ENCODE measurements around the gene PPFIA2. TPM values are rescaled to one million over a fixed set of nuclear protein-coding genes. Genes with fewer than 3 reads are reported as not detected.

Gene PPFIA2
- total and polyA plus RNA-seq, 7 experiments from 2014 or later, result not detected

DNA sequence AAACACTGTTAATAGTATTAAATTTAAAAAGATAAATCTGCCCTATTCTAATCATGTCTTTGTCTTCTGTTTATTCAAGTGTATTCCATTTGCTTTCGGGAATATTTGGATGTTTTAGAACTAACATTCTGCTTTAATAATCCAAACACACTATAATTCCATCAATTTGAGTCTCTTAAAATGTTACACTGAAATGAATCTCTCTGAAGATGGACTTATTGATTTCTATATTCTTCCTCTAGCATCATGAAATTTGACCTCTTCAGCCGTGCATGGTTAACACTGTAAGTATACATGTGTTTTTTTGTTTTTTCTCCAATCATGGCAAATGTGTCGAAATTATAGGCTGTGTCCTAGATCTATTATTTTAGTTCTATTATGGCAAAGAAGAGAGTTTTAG is 342.1 kb downstream of the PPFIA2 start:
- H3K27ac Mint-ChIP-seq, result no peak overlapping the region
- H3K4me1 Mint-ChIP-seq, result no peaks in the 10 kb centered on the region
- no peak for DNase-seq
- no peaks in the 10 kb centered on the region for H3K27me3 Mint-ChIP-seq
- POLR2A ChIA-PET, result no interaction called here
- Histone ChIP-seq H3K36me3 (ENCODE audit: control insufficient read depth in 2 of 3, insufficient read depth in 3 of 3, low read length in 3 of 3) (no peaks in the 10 kb centered on the region), H3K4me3 (ENCODE audit: low read length) (no peak overlapping the region), H3K27ac (ENCODE audit: low read depth, low read length) (no peak overlapping the region), H3K4me1 (ENCODE audit: control insufficient read depth in 2 of 2, insufficient read depth in 2 of 2, low read length in 2 of 2) (no peaks in the 10 kb centered on the region), H3K27me3 (ENCODE audit: control insufficient read depth in 2 of 2, insufficient read depth in 2 of 2, low read length in 2 of 2) (no peaks in the 10 kb centered on the region), H3K9me3 (ENCODE audit: control insufficient read depth in 2 of 3, low read length in 3 of 3) (peaks cover 0 to 10% (median 0%) of the 10 kb centered on the region in 3 experiments)
- H3K9me3 Mint-ChIP-seq, result peaks cover 0 to 21% (median 5%) of the 10 kb centered on the region in 11 donors
- ATAC-seq, result no peak
- no peak overlapping the region for H3K4me3 Mint-ChIP-seq
- intact Hi-C loops (cut with micrococcal nuclease), result no loop called here
- no peaks in the 10 kb centered on the region for H3K36me3 Mint-ChIP-seq
- CTCF ChIA-PET, result no interaction called here

DNA sequence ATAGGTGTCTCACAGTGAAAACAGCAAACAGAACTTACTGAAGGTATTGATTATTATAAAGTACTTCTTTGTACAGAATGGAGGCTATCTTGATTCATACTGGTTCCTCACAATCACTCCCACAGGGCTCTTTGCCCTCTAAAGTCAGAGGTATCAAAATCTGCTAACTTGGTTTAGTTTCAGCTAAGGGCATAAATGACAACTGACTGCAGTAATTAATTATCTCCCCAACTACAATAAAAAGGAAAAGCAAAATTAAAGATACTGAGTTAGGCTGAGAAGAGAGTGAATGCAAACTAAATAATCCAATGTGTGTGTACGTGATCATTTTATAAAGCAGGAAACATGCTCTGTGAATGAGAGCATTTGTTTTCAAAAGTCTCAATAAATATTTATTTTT is 342.6 kb downstream of the PPFIA2 start:
- POLR2A ChIA-PET, result no interaction called here
- intact Hi-C loops (cut with micrococcal nuclease), result no loop called here
- H3K9me3 ChIP-seq (ENCODE audit: control insufficient read depth in 2 of 3, low read length in 3 of 3), result peaks cover 0 to 10% (median 0%) of the 10 kb centered on the region in 3 experiments
- Mint-ChIP-seq H3K4me3 (no peak overlapping the region), H3K27me3 (no peaks in the 10 kb centered on the region), H3K9me3 (peaks cover 0 to 22% (median 5%) of the 10 kb centered on the region in 11 donors), H3K27ac (no peak overlapping the region), H3K4me1 (no peaks in the 10 kb centered on the region), H3K36me3 (no peaks in the 10 kb centered on the region)
- no peaks in the 10 kb centered on the region for H3K36me3 ChIP-seq (ENCODE audit: control insufficient read depth in 2 of 3, insufficient read depth in 3 of 3, low read length in 3 of 3)
- DNase-seq, result no peak
- no peak for ATAC-seq
- H3K4me1 ChIP-seq (ENCODE audit: control insufficient read depth in 2 of 2, insufficient read depth in 2 of 2, low read length in 2 of 2), result no peaks in the 10 kb centered on the region
- H3K4me3 ChIP-seq (ENCODE audit: low read length), result no peak overlapping the region
- CTCF ChIA-PET, result no interaction called here
- H3K27ac ChIP-seq (ENCODE audit: low read depth, low read length), result no peak overlapping the region
- H3K27me3 ChIP-seq (ENCODE audit: control insufficient read depth in 2 of 2, insufficient read depth in 2 of 2, low read length in 2 of 2), result no peaks in the 10 kb centered on the region

DNA sequence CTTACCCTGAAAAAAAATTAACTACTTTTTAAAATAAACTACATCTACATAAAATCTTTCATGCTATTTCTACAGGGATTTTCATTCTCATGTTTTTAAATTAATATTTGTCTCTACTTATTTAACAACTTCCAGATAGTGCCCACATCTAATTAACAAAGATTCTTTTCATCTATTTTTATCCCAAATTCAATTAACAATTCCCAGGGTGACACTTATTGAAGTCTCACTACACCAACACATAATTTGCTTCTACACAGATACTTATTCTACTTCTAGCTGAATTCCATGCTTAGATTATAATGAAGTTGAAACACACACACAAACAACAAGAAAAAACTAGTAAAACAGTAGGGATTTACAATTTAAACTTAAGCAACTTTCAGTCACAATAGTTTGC is 344.7 kb downstream of the PPFIA2 start:
- no peaks in the 10 kb centered on the region for H3K36me3 Mint-ChIP-seq
- POLR2A ChIA-PET, result no interaction called here
- H3K27ac Mint-ChIP-seq, result no peak overlapping the region

DNA sequence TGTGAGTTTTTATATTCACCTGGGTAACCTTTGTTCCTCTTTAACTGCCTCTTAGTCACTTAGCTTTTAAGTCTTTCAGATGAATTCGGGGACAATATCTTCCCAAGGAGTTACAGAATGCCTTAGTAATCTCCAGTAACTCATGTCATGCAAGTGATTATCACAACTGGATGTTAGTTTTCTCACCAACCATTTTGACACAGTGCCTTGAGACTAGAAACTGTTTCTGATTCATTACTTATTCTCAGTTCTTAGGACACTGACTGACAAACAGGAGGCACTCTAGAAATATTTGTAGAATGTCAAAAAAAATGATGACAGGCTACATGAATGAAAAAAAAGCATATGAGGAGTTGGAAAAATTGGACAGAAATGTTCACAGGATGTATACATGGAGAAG is 346.2 kb downstream of the PPFIA2 start:
- no peaks in the 10 kb centered on the region for H3K27me3 ChIP-seq (ENCODE audit: control insufficient read depth in 2 of 2, insufficient read depth in 2 of 2, low read length in 2 of 2)
- DNase-seq (no peak), ATAC-seq (no peak)
- H3K9me3 ChIP-seq (ENCODE audit: control insufficient read depth in 2 of 3, low read length in 3 of 3), result no peaks in the 10 kb centered on the region
- CTCF ChIA-PET, result no interaction called here
- no peak overlapping the region for H3K4me3 ChIP-seq (ENCODE audit: low read length)
- H3K27ac Mint-ChIP-seq, result no peak overlapping the region
- POLR2A ChIA-PET, result no interaction called here
- H3K4me1 Mint-ChIP-seq, result no peaks in the 10 kb centered on the region
- H3K36me3 Mint-ChIP-seq, result no peaks in the 10 kb centered on the region
- no peaks in the 10 kb centered on the region for H3K4me1 ChIP-seq (ENCODE audit: control insufficient read depth in 2 of 2, insufficient read depth in 2 of 2, low read length in 2 of 2)
- H3K4me3 Mint-ChIP-seq, result no peak overlapping the region
- H3K27me3 Mint-ChIP-seq, result no peaks in the 10 kb centered on the region
- peaks cover 0 to 13% (median 0%) of the 10 kb centered on the region in 11 donors for H3K9me3 Mint-ChIP-seq
- intact Hi-C loops (cut with micrococcal nuclease), result no loop called here
- H3K27ac ChIP-seq (ENCODE audit: low read depth, low read length), result no peak overlapping the region
- H3K36me3 ChIP-seq (ENCODE audit: control insufficient read depth in 2 of 3, insufficient read depth in 3 of 3, low read length in 3 of 3), result no peaks in the 10 kb centered on the region

More for the DNA sequence above, 344.7 kb downstream of the PPFIA2 start:
- no peak overlapping the region for H3K4me3 ChIP-seq (ENCODE audit: low read length)
- H3K36me3 ChIP-seq (ENCODE audit: control insufficient read depth in 2 of 3, insufficient read depth in 3 of 3, low read length in 3 of 3), result no peaks in the 10 kb centered on the region
- H3K4me1 ChIP-seq (ENCODE audit: control insufficient read depth in 2 of 2, insufficient read depth in 2 of 2, low read length in 2 of 2), result no peaks in the 10 kb centered on the region
- DNase-seq (no peak), ATAC-seq (no peak)
- H3K9me3 ChIP-seq (ENCODE audit: control insufficient read depth in 2 of 3, low read length in 3 of 3), result no peaks in the 10 kb centered on the region
- peaks cover 0 to 13% (median 0%) of the 10 kb centered on the region in 11 donors for H3K9me3 Mint-ChIP-seq
- H3K4me3 Mint-ChIP-seq, result no peak overlapping the region
- H3K27me3 Mint-ChIP-seq, result no peaks in the 10 kb centered on the region
- H3K4me1 Mint-ChIP-seq, result no peaks in the 10 kb centered on the region
- no peaks in the 10 kb centered on the region for H3K27me3 ChIP-seq (ENCODE audit: control insufficient read depth in 2 of 2, insufficient read depth in 2 of 2, low read length in 2 of 2)
- intact Hi-C loops (cut with micrococcal nuclease), result no loop called here
- CTCF ChIA-PET, result no interaction called here
- no peak overlapping the region for H3K27ac ChIP-seq (ENCODE audit: low read depth, low read length)

DNA sequence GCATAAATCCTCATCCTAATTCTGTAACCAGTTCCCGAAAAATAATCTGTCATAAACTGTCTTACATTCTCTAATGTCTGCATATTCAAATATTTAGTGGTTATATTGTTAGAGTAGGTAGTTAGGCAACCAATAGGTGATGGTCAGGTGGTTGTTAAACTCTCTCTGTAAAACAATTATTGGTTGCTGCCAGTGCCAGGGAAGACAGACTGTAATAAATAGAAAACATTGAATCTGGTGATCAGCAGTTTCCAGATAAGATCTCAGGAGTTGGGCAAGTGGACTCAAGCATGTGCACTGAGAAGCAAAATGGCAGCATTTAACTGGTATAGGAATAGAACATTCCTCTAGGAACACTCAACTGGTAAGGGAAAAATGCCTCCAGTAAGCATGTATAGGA is 355.8 kb downstream of the PPFIA2 start:
- no peaks in the 10 kb centered on the region for H3K36me3 ChIP-seq (ENCODE audit: control insufficient read depth in 2 of 3, insufficient read depth in 3 of 3, low read length in 3 of 3)
- H3K4me1 Mint-ChIP-seq, result no peaks in the 10 kb centered on the region
- no peak overlapping the region for H3K4me3 Mint-ChIP-seq
- H3K4me3 ChIP-seq (ENCODE audit: low read length), result no peak overlapping the region
- no peaks in the 10 kb centered on the region for H3K9me3 ChIP-seq (ENCODE audit: control insufficient read depth in 2 of 3, low read length in 3 of 3)
- peaks cover 0 to 7% (median 0%) of the 10 kb centered on the region in 11 donors for H3K9me3 Mint-ChIP-seq
- DNase-seq, result no peak
- ChIA-PET POLR2A (no interaction called here), CTCF (no interaction called here)
- no peaks in the 10 kb centered on the region for H3K27me3 ChIP-seq (ENCODE audit: control insufficient read depth in 2 of 2, insufficient read depth in 2 of 2, low read length in 2 of 2)
- no peaks in the 10 kb centered on the region for H3K4me1 ChIP-seq (ENCODE audit: control insufficient read depth in 2 of 2, insufficient read depth in 2 of 2, low read length in 2 of 2)
- no peak overlapping the region for H3K27ac Mint-ChIP-seq
- H3K36me3 Mint-ChIP-seq, result no peaks in the 10 kb centered on the region
- no peak for ATAC-seq
- H3K27me3 Mint-ChIP-seq, result no peaks in the 10 kb centered on the region
- no peak overlapping the region for H3K27ac ChIP-seq (ENCODE audit: low read depth, low read length)
- intact Hi-C loops (cut with micrococcal nuclease), result no loop called here

DNA sequence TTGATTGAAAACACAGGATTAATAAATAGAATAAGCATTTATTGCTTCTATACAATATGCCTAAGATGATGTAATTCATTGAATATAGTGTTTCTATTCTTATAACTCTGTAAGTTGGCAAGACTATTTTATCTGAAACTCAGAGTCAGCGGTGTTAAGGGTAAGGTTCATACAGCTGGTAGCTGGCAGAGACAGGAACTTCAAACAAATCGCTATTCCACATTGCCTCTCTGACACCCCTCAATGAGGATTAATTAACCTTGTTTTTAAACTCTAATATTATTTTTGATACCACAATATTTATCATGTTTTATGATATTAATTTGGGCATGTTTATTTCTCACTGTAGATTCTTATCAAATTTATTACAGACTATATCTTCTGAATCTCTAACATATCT is 357.9 kb downstream of the PPFIA2 start:
- DNase-seq, result no peak
- ChIA-PET POLR2A (no interaction called here), CTCF (no interaction called here)
- H3K27ac Mint-ChIP-seq, result no peak overlapping the region
- peaks cover 0 to 15% (median 0%) of the 10 kb centered on the region in 11 donors for H3K9me3 Mint-ChIP-seq
- no peak for ATAC-seq
- no peak overlapping the region for H3K4me3 ChIP-seq (ENCODE audit: low read length)
- intact Hi-C loops (cut with micrococcal nuclease), result no loop called here
- no peak overlapping the region for H3K27ac ChIP-seq (ENCODE audit: low read depth, low read length)
- no peak overlapping the region for H3K4me3 Mint-ChIP-seq
- no peaks in the 10 kb centered on the region for H3K36me3 ChIP-seq (ENCODE audit: control insufficient read depth in 2 of 3, insufficient read depth in 3 of 3, low read length in 3 of 3)
- H3K36me3 Mint-ChIP-seq, result no peaks in the 10 kb centered on the region
- H3K4me1 ChIP-seq (ENCODE audit: control insufficient read depth in 2 of 2, insufficient read depth in 2 of 2, low read length in 2 of 2), result no peaks in the 10 kb centered on the region
- H3K27me3 Mint-ChIP-seq, result no peaks in the 10 kb centered on the region
- H3K4me1 Mint-ChIP-seq, result no peaks in the 10 kb centered on the region
- no peaks in the 10 kb centered on the region for H3K9me3 ChIP-seq (ENCODE audit: control insufficient read depth in 2 of 3, low read length in 3 of 3)
- no peaks in the 10 kb centered on the region for H3K27me3 ChIP-seq (ENCODE audit: control insufficient read depth in 2 of 2, insufficient read depth in 2 of 2, low read length in 2 of 2)

DNA sequence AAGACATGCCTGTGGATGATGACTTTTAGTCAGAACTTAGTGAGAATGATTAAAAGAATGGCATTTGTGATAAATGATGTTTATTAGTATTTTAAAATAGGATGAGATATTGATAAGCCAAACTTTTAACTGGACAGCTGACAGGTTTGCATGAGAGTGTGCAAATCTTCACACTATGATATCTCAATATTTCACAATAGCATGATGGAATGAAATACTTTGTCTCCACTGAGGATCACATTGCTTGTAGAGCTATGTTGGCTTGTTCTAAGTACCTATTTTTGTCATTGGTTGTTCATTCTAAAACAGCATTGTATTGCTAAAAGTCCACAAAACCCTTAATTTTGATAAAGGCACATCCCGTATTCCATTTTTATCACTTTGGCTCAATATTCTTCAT is 359.1 kb downstream of the PPFIA2 start:
- Histone ChIP-seq H3K27me3 (ENCODE audit: control insufficient read depth in 2 of 2, insufficient read depth in 2 of 2, low read length in 2 of 2) (no peaks in the 10 kb centered on the region), H3K9me3 (ENCODE audit: control insufficient read depth in 2 of 3, low read length in 3 of 3) (no peaks in the 10 kb centered on the region), H3K27ac (ENCODE audit: low read depth, low read length) (no peak overlapping the region), H3K36me3 (ENCODE audit: control insufficient read depth in 2 of 3, insufficient read depth in 3 of 3, low read length in 3 of 3) (no peaks in the 10 kb centered on the region), H3K4me1 (ENCODE audit: control insufficient read depth in 2 of 2, insufficient read depth in 2 of 2, low read length in 2 of 2) (no peaks in the 10 kb centered on the region), H3K4me3 (ENCODE audit: low read length) (no peak overlapping the region)
- CTCF ChIA-PET, result interaction anchor here (0.7 kb wide), 1 partner anchor 81 kb away, joined by 3 read pairs; no protein-coding TSS in a partner anchor
- no peak for DNase-seq
- Mint-ChIP-seq H3K27me3 (no peaks in the 10 kb centered on the region), H3K9me3 (peaks cover 0 to 18% (median 0%) of the 10 kb centered on the region in 11 donors), H3K27ac (no peak overlapping the region), H3K4me3 (no peak overlapping the region), H3K4me1 (no peaks in the 10 kb centered on the region), H3K36me3 (no peaks in the 10 kb centered on the region)
- POLR2A ChIA-PET, result no interaction called here
- intact Hi-C loops (cut with micrococcal nuclease), result no loop called here
- ATAC-seq, result no peak
